DOHH2 (cell line): ENCODE measurements around the gene SP4.

Experiments
- H3F3A ChIP-seq: fragments of 200-600 bp; sonication (generic), shearing (Covaris generic); 2 replicates; pipeline ENCODE4 v1.6.0; 2016; ENCODE audit warnings: antibody characterized with exemption, mild to moderate bottlenecking; ENCODE audit not compliant: control insufficient read depth, insufficient read depth
- H3K27ac ChIP-seq: fragments of 200-600 bp; sonication (generic); 2 replicates; pipeline ENCODE4 v1.5.1; 2014; ENCODE audit warnings: low read depth, mild to moderate bottlenecking, low read length, moderate library complexity
- H3K27me3 ChIP-seq: fragments of 200-600 bp; sonication (generic); 2 replicates; pipeline ENCODE4 v1.6.1; 2014; ENCODE audit warnings: mild to moderate bottlenecking, low read length, mixed read lengths; ENCODE audit not compliant: control insufficient read depth
- H3K36me3 ChIP-seq: fragments of 200-600 bp; sonication (generic); 2 replicates; pipeline ENCODE4 v1.6.1; 2014; ENCODE audit warnings: mild to moderate bottlenecking, low read length, moderate library complexity, mixed read lengths; ENCODE audit not compliant: control insufficient read depth
- H3K4me1 ChIP-seq: fragments of 200-600 bp; sonication (generic); 2 replicates; pipeline ENCODE4 v1.6.1; 2014; ENCODE audit warnings: mild to moderate bottlenecking, low read length, mixed read lengths; ENCODE audit not compliant: control insufficient read depth
- H3K4me2 ChIP-seq: fragments of 200-600 bp; sonication (generic); 2 replicates; pipeline ENCODE4 v1.6.0; 2014; ENCODE audit warnings: mild to moderate bottlenecking, low read length, moderate library complexity
- H3K4me3 ChIP-seq: fragments of 200-600 bp; sonication (generic); 2 replicates; pipeline ENCODE4 v1.5.1; 2014; ENCODE audit warnings: mild to moderate bottlenecking, low read length, mixed read lengths
- H3K79me2 ChIP-seq: fragments of 200-600 bp; sonication (generic); 2 replicates; pipeline ENCODE4 v1.6.1; 2014; ENCODE audit warnings: mild to moderate bottlenecking, low read length, mixed read lengths; ENCODE audit not compliant: control insufficient read depth
- H3K9me2 ChIP-seq: fragments of 200-600 bp; sonication (generic); replicated peaks from 2 replicates; pipeline ENCODE4 v1.6.1; 2014; ENCODE audit warnings: mild to moderate bottlenecking, low read length, mixed read lengths; ENCODE audit not compliant: control insufficient read depth
- H3K9me3 ChIP-seq: fragments of 200-600 bp; sonication (generic); 2 replicates; pipeline ENCODE4 v1.6.1; 2014; ENCODE audit warnings: antibody characterized with exemption, low read length, mixed read lengths; ENCODE audit not compliant: control insufficient read depth, insufficient read depth
- H4K20me1 ChIP-seq: fragments of 200-600 bp; sonication (generic); 2 replicates; pipeline ENCODE4 v1.6.0; 2014; ENCODE audit warnings: low read depth, mild to moderate bottlenecking, antibody characterized with exemption, low read length, moderate library complexity; ENCODE audit not compliant: control insufficient read depth, insufficient read depth
- CTCF ChIP-seq: fragments of 200-600 bp; sonication (generic); IDR thresholded peaks from one replicate; pipeline ENCODE4 v1.5.1; 2014; ENCODE audit warnings: antibody characterized with exemption, mild to moderate bottlenecking, low read depth, low read length; ENCODE audit not compliant: poor library complexity, severe bottlenecking
- EZH2phosphoT487 ChIP-seq: fragments of 200-600 bp; sonication (generic); IDR thresholded peaks from 2 replicates; pipeline ENCODE4 v1.6.1; 2017; ENCODE audit warnings: borderline replicate concordance, mild to moderate bottlenecking, antibody characterized with exemption, low read length, moderate library complexity, mixed read lengths

Gene SP4

GRCh38 chr7:21427871-21428658, at the start of gene SP4:
Gene SP4, plus strand, starts transcription at chr7:21428083. Its CDS starts 169 bp downstream, at chr7:21428252.
- 0 out of 2 replicates have a peak, but pooled peaks cover 5% of the 10 kb centered on the region for H3F3A ChIP-seq
- H3K4me1 ChIP-seq = peaks cover 52% of the 10 kb centered on the region

GRCh38 chr7:21383227-21384220, 44.4 kb upstream of the SP4 start:
- no peak overlapping the region for H3K27ac ChIP-seq
- H3K4me1 ChIP-seq = no peaks in the 10 kb centered on the region

More at GRCh38 chr7:21427871-21428658, at the start of gene SP4:
- Histone ChIP-seq H3K27me3 (no peaks in the 10 kb centered on the region), H3K4me3 (peak within 1 kb of the TSS; percentile 94), H3K79me2 (peaks cover 33% of the 10 kb centered on the region), H4K20me1 (no peaks in the 10 kb centered on the region), H3K9me3 (no peaks in the 10 kb centered on the region), H3K27ac (peak within 1 kb of the TSS; percentile 92), H3K36me3 (peaks cover 18% of the 10 kb centered on the region), H3K9me2 (no peaks in the 10 kb centered on the region), H3K4me2 (peak within 1 kb of the TSS; percentile 98)
- TF ChIP-seq CTCF (no peak), EZH2phosphoT487 (no peak)

GRCh38 chr7:21393937-21394336, 33.9 kb upstream of the SP4 start:
- H3K79me2 ChIP-seq = no peaks in the 10 kb centered on the region
- H3K36me3 ChIP-seq = no peaks in the 10 kb centered on the region
- H3F3A ChIP-seq = no peaks in the 10 kb centered on the region
- H3K27ac ChIP-seq = no peak overlapping the region
- H3K9me2 ChIP-seq = no peaks in the 10 kb centered on the region
- no peaks in the 10 kb centered on the region for H3K27me3 ChIP-seq
- H4K20me1 ChIP-seq = no peaks in the 10 kb centered on the region
- H3K4me2 ChIP-seq = no peak overlapping the region
- H3K4me3 ChIP-seq = no peak overlapping the region
- no peaks in the 10 kb centered on the region for H3K4me1 ChIP-seq
- TF ChIP-seq EZH2phosphoT487 = no peak
- no peak for TF ChIP-seq CTCF
- no peaks in the 10 kb centered on the region for H3K9me3 ChIP-seq

More at GRCh38 chr7:21383227-21384220, 44.4 kb upstream of the SP4 start:
- H3K4me2 ChIP-seq = no peak overlapping the region
- no peaks in the 10 kb centered on the region for H3K9me2 ChIP-seq
- 0 out of 2 replicates have a peak, but pooled peaks cover 3% of the 10 kb centered on the region for H3K27me3 ChIP-seq
- no peaks in the 10 kb centered on the region for H3F3A ChIP-seq
- no peak for TF ChIP-seq CTCF
- TF ChIP-seq EZH2phosphoT487 = no peak
- no peaks in the 10 kb centered on the region for H3K36me3 ChIP-seq
- H4K20me1 ChIP-seq = no peaks in the 10 kb centered on the region
- H3K9me3 ChIP-seq = no peaks in the 10 kb centered on the region
- H3K4me3 ChIP-seq = no peak overlapping the region
- H3K79me2 ChIP-seq = no peaks in the 10 kb centered on the region
